22Rv1 (cell line): ENCODE results near the gene TNFRSF19.
A peak's percentile ranks its signal among the peaks of the same experiment; 100 is the strongest.

Source experiments
- H3K27ac ChIP-seq: fragments of 450-650 bp; 2 replicates; pipeline ENCODE4 v1.5.1; 2017
- CTCF ChIP-seq: fragments of 450-650 bp; IDR thresholded peaks from 2 replicates; pipeline ENCODE4 v1.5.1; 2017; ENCODE audit warnings: mild to moderate bottlenecking
- ZFX ChIP-seq: fragments of 450-650 bp; IDR thresholded peaks from 2 replicates; pipeline ENCODE4 v1.6.1; 2017; ENCODE audit warnings: antibody characterized with exemption, borderline replicate concordance

TNFRSF19 gene

DNA sequence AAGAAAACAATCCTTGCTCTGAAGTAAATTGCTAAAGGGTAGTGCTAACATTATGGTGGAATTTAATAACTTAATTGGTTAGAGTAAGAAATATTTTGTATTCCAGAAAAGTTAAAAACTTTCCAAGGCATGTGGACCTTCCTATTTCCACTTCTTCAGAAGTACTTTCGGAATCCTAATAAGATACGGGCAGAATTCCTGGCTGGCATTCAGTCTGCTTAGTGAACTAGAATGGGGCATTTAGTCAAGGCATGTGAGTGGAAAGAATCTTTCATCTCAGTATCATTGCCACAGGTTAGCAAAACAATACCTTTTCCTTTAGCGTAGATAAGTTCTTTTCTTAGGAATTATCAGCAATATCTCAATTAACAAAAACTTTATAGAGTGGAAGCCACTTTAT is 85.1 kb downstream of the TNFRSF19 start:
- no peak for TF ChIP-seq CTCF
- TF ChIP-seq ZFX = no peak
- no peak overlapping the region for H3K27ac ChIP-seq

GRCh38 chr13:23656637-23657371 is 86.6 kb downstream of the TNFRSF19 start:
- H3K27ac ChIP-seq = no peak overlapping the region
- TF ChIP-seq ZFX (no peak), CTCF (no peak)

GRCh38 chr13:23658929-23659541 is 88.8 kb downstream of the TNFRSF19 start:
- TF ChIP-seq CTCF (no peak), ZFX (no peak)
- no peak overlapping the region for H3K27ac ChIP-seq

- TF ChIP-seq CTCF (no peak), ZFX (no peak)
- no peak overlapping the region for H3K27ac ChIP-seq
Measured at GRCh38 chr13:23660249-23660648, 90.0 kb downstream of the TNFRSF19 start.

DNA sequence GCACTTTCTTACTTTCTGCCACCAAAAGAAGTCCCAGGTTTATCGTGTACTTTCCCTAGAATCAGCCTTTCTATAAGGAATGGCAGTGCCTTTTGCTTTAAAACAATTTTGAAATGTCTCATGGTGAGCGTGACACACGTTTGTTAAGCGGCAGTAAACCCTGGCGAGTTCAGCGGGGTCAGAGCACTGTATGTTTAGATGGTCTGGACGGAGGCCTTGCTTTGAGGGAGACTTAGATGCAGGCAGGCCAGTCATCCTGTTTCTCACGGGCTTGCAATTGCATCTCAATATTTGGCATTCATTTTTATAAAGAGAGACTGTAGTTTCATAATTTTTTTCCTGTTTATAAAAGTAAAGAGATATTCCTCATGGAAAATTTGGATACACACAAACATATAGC is 96.4 kb downstream of the TNFRSF19 start:
- no peak for TF ChIP-seq CTCF
- TF ChIP-seq ZFX = no peak
- no peak overlapping the region for H3K27ac ChIP-seq

DNA sequence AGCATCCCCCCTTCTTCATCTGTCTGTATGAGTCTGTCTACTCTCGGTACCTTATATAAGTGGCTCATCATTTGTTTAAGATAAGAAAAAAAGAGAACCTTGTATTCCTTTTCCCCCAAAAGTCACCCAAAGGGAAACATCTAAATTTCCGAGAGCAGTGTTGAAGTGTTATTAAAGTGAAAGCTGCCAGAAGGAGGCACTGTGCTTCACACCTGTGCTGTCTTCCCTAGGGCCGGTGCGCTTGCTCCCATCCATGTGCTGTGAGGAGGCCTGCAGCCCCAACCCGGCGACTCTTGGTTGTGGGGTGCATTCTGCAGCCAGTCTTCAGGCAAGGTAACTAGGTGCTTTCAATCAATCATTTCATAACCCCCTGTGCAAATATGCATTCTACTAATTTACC is 97.5 kb downstream of the TNFRSF19 start:
- H3K27ac ChIP-seq = no peak overlapping the region

More for the DNA sequence above, 97.5 kb downstream of the TNFRSF19 start:
- TF ChIP-seq CTCF = 0 out of 2 replicates have a peak, but pooled peaks have one; percentile 15
- TF ChIP-seq ZFX = no peak
